GM12872 (cell line): ENCODE measurements around the gene FAM120B.

Experiments used
- CTCF ChIP-seq: IDR thresholded peaks from 3 replicates; pipeline ENCODE4 v1.5.1; 2011; ENCODE audit warnings: low read depth, mild to moderate bottlenecking, low read length, moderate library complexity; ENCODE audit not compliant: insufficient read depth

Gene FAM120B

GRCh38 chr6:170394980-170395379 lies 88.4 kb downstream of the FAM120B start:
- no peak for TF ChIP-seq CTCF

- TF ChIP-seq CTCF: no peak
These were observed 95.9 kb downstream of the FAM120B start for GRCh38 chr6:170402318-170403040.

- TF ChIP-seq CTCF: no peak
These were observed 96.9 kb downstream of the FAM120B start for GRCh38 chr6:170403451-170403850.

GRCh38 chr6:170404036-170404435 lies 97.5 kb downstream of the FAM120B start:
- no peak for TF ChIP-seq CTCF

- TF ChIP-seq CTCF: no peak
These were observed 98.1 kb downstream of the FAM120B start for GRCh38 chr6:170404697-170405096.

GRCh38 chr6:170405311-170405975 lies 98.9 kb downstream of the FAM120B start:
- TF ChIP-seq CTCF: no peak

GRCh38 chr6:170407200-170407599 lies 100.6 kb downstream of the FAM120B start:
- no peak for TF ChIP-seq CTCF
